Measurements from ENCODE around the gene WHRN.

Gene WHRN

GRCh38 chr9:114416906-114417305 is 88.4 kb downstream of the WHRN start:
- no peaks in the 10 kb centered on the region for H3K27me3 ChIP-seq (ENCODE audit: insufficient read depth, poor library complexity, severe bottlenecking)
- H3K4me3 ChIP-seq (replicated peaks; ENCODE audit: insufficient read depth, low read length), result no peak overlapping the region

GRCh38 chr9:114416290-114416689 is 89.0 kb downstream of the WHRN start:
- no peak for TF ChIP-seq POLR2AphosphoS5 (IDR thresholded peaks at IDR 0.05; ENCODE audit: low read depth)
- peak; percentile 65 for TF ChIP-seq SPI1 (IDR thresholded peaks at IDR 0.05; ENCODE audit: borderline replicate concordance, low read depth)
- no peak for TF ChIP-seq GABPA (IDR thresholded peaks at IDR 0.05; ENCODE audit: low read depth)
- no peak for TF ChIP-seq REST (IDR thresholded peaks at IDR 0.05; ENCODE audit: insufficient replicate concordance, low read depth)
- TF ChIP-seq CTCF (IDR thresholded peaks at IDR 0.05; ENCODE audit: insufficient read depth, low read length), result no peak
- H3K27ac ChIP-seq (replicated peaks), result peak overlapping the region; percentile 32
- no peaks in the 10 kb centered on the region for H3K27me3 ChIP-seq (ENCODE audit: insufficient read depth, poor library complexity, severe bottlenecking)
- H3K4me3 ChIP-seq (replicated peaks; ENCODE audit: insufficient read depth, low read length), result no peak overlapping the region
- DNase-seq (ENCODE audit: low read depth in 1 of 2, low spot score in 1 of 2), result peak; percentile 36 to 67

More at GRCh38 chr9:114416906-114417305, 88.4 kb downstream of the WHRN start:
- TF ChIP-seq CTCF (IDR thresholded peaks at IDR 0.05; ENCODE audit: insufficient read depth, low read length) (no peak), POLR2AphosphoS5 (IDR thresholded peaks at IDR 0.05; ENCODE audit: low read depth) (no peak), REST (IDR thresholded peaks at IDR 0.05; ENCODE audit: insufficient replicate concordance, low read depth) (no peak), GABPA (IDR thresholded peaks at IDR 0.05; ENCODE audit: low read depth) (no peak)
- no peak overlapping the region for H3K27ac ChIP-seq (replicated peaks)
- no peak for DNase-seq (ENCODE audit: low read depth in 1 of 2, low spot score in 1 of 2)

- Histone ChIP-seq H3K27me3 (ENCODE audit: insufficient read depth, poor library complexity, severe bottlenecking) (no peaks in the 10 kb centered on the region), H3K4me3 (replicated peaks; ENCODE audit: insufficient read depth, low read length) (no peak overlapping the region), H3K27ac (replicated peaks) (no peak overlapping the region)
- no peak for DNase-seq (ENCODE audit: low read depth in 1 of 2, low spot score in 1 of 2)
- TF ChIP-seq REST (IDR thresholded peaks at IDR 0.05; ENCODE audit: insufficient replicate concordance, low read depth) (no peak), CTCF (IDR thresholded peaks at IDR 0.05; ENCODE audit: insufficient read depth, low read length) (no peak), POLR2AphosphoS5 (IDR thresholded peaks at IDR 0.05; ENCODE audit: low read depth) (no peak), SPI1 (IDR thresholded peaks at IDR 0.05; ENCODE audit: borderline replicate concordance, low read depth) (no peak), GABPA (IDR thresholded peaks at IDR 0.05; ENCODE audit: low read depth) (no peak)
Measured at GRCh38 chr9:114414346-114414745, 90.9 kb downstream of the WHRN start.
